ENCODE measurements around the gene SMAD1.

The SMAD1 gene

DNA sequence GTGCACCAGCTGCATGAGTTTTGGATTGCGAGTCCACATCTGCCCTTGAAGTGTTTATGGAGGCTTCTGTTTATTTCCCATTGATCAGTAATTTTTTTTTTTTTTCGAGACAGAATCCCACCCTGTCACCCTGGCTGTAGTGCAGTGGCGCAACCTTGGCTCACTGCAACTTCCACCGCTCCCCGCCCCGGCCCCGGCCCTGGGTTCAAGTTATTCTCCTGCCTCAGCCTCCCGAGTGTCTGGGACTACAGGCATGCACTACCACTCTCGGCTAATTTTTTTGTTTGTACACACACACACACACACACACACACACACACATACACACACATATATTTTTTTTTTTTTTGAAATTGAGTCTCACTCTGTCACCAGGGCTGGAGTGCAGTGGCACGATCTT, 46.1 kb downstream of the SMAD1 start:
- no peak for DNase-seq (ENCODE audit: low read depth)
- H3K4me3 ChIP-seq (ENCODE audit: low read depth, low read length) = no peak overlapping the region
- no peak for TF ChIP-seq MYC (IDR thresholded peaks at IDR 0.05; ENCODE audit: low read depth, low read length)
- TF ChIP-seq POLR2A (IDR thresholded peaks at IDR 0.05; ENCODE audit: extremely low read depth, insufficient read length) = no peak
- TF ChIP-seq MAX (IDR thresholded peaks at IDR 0.05; ENCODE audit: low read depth, low read length) = no peak
- TF ChIP-seq CTCF (IDR thresholded peaks at IDR 0.05; ENCODE audit: low read depth, low read length) = no peak

DNA sequence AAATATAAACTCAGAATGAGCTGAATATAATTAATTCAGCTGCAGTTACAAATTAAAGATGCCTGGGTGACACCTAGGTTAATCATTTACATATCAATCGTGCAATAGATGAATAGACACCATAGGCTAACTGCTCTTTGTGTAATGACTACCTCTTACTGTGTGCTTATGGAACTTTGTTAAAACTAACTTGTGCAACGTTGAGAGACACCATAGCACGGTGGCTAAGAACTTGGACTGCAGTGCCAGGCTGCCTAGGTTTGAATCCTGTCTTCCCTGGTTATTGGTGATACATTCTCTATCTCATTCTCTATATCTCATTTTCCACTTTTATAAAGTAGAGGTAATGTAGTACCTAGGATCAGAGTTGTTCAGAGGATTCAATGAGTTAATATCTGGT, 46.9 kb downstream of the SMAD1 start:
- no peak overlapping the region for H3K4me3 ChIP-seq (ENCODE audit: low read depth, low read length)
- no peak for TF ChIP-seq MYC (IDR thresholded peaks at IDR 0.05; ENCODE audit: low read depth, low read length)
- no peak for TF ChIP-seq MAX (IDR thresholded peaks at IDR 0.05; ENCODE audit: low read depth, low read length)
- TF ChIP-seq CTCF (IDR thresholded peaks at IDR 0.05; ENCODE audit: low read depth, low read length) = no peak
- no peak for TF ChIP-seq POLR2A (IDR thresholded peaks at IDR 0.05; ENCODE audit: extremely low read depth, insufficient read length)
- peak; percentile 4 for DNase-seq (ENCODE audit: low read depth)

DNA sequence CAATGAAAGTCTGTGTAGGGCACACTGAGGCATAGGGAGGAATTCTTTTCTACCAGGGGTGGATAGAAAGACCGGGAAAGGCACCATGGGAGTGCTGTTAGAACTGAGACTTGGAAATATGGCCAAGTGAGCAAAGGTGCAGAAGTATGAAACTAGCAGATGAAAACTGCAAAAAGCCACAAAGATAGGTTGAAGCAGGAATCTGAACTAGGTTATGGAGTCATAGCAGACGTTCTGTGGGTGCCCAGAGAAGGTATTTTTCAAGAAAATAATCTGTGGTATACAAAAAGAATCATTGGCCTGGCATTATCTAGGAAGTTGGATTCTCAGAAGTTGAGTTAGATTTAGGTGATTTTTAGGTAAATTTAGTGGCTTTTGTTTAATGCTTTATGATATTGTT, 48.5 kb downstream of the SMAD1 start:
- H3K4me3 ChIP-seq (ENCODE audit: low read depth, low read length) = no peak overlapping the region
- DNase-seq (ENCODE audit: low read depth) = no peak
- TF ChIP-seq MYC (IDR thresholded peaks at IDR 0.05; ENCODE audit: low read depth, low read length) (no peak), CTCF (IDR thresholded peaks at IDR 0.05; ENCODE audit: low read depth, low read length) (no peak), MAX (IDR thresholded peaks at IDR 0.05; ENCODE audit: low read depth, low read length) (no peak)

- no peak for TF ChIP-seq MAX (IDR thresholded peaks at IDR 0.05; ENCODE audit: low read depth, low read length)
- TF ChIP-seq POLR2A (IDR thresholded peaks at IDR 0.05; ENCODE audit: extremely low read depth, insufficient read length) = no peak
- no peak for TF ChIP-seq CTCF (IDR thresholded peaks at IDR 0.05; ENCODE audit: low read depth, low read length)
- no peak for TF ChIP-seq MYC (IDR thresholded peaks at IDR 0.05; ENCODE audit: low read depth, low read length)
- DNase-seq (ENCODE audit: low read depth) = no peak
- H3K4me3 ChIP-seq (ENCODE audit: low read depth, low read length) = no peak overlapping the region
Measured at GRCh38 chr4:145530662-145531061, 49.0 kb downstream of the SMAD1 start.

GRCh38 chr4:145531223-145531622, 49.6 kb downstream of the SMAD1 start:
- no peak for TF ChIP-seq POLR2A (IDR thresholded peaks at IDR 0.05; ENCODE audit: extremely low read depth, insufficient read length)
- no peak for TF ChIP-seq MAX (IDR thresholded peaks at IDR 0.05; ENCODE audit: low read depth, low read length)
- no peak for TF ChIP-seq MYC (IDR thresholded peaks at IDR 0.05; ENCODE audit: low read depth, low read length)
- TF ChIP-seq CTCF (IDR thresholded peaks at IDR 0.05; ENCODE audit: low read depth, low read length) = no peak
- DNase-seq (ENCODE audit: low read depth) = no peak
- H3K4me3 ChIP-seq (ENCODE audit: low read depth, low read length) = no peak overlapping the region

- H3K4me3 ChIP-seq (ENCODE audit: low read depth, low read length) = no peak overlapping the region
- no peak for TF ChIP-seq CTCF (IDR thresholded peaks at IDR 0.05; ENCODE audit: low read depth, low read length)
- TF ChIP-seq POLR2A (IDR thresholded peaks at IDR 0.05; ENCODE audit: extremely low read depth, insufficient read length) = no peak
- no peak for TF ChIP-seq MYC (IDR thresholded peaks at IDR 0.05; ENCODE audit: low read depth, low read length)
- TF ChIP-seq MAX (IDR thresholded peaks at IDR 0.05; ENCODE audit: low read depth, low read length) = no peak
- DNase-seq (ENCODE audit: low read depth) = no peak
Measured at GRCh38 chr4:145531859-145532258, 50.2 kb downstream of the SMAD1 start.
